HCT116 (cell line): ENCODE results near the gene CDK14.

Experiments used
- EGR1 ChIP-seq: IDR thresholded peaks from 2 replicates; pipeline ENCODE4 v1.6.1; 2012; ENCODE audit warnings: low read depth
- POLR2A ChIP-seq: IDR thresholded peaks from 2 replicates; pipeline ENCODE4 v1.7.0; 2011; ENCODE audit warnings: borderline replicate concordance; ENCODE audit not compliant: insufficient read depth, insufficient read length; ENCODE audit errors: extremely low read depth
- POLR2AphosphoS5 ChIP-seq: IDR thresholded peaks from 2 replicates; pipeline ENCODE4 v1.6.1; 2011; ENCODE audit warnings: mild to moderate bottlenecking, low read depth, low read length, moderate library complexity
- YY1 ChIP-seq: IDR thresholded peaks from 2 replicates; pipeline ENCODE4 v1.6.1; 2011; ENCODE audit warnings: low read length, low read depth, moderate library complexity, mild to moderate bottlenecking; ENCODE audit not compliant: insufficient replicate concordance; ENCODE audit errors: extremely low read depth
- ZNF274 ChIP-seq: fragments of 200-500 bp; sonication (Bioruptor generic); IDR thresholded peaks from 2 replicates; pipeline ENCODE4 v1.6.1; 2014; ENCODE audit warnings: mild to moderate bottlenecking, low read depth, low read length, inconsistent platforms
- TF ChIP-seq, protein P1 (sequence below): IDR thresholded peaks from 2 replicates; pipeline ENCODE4 v1.6.1; 2012
- TF ChIP-seq, protein P2 (sequence below), 3 experiments: fragments of 200-600 bp in 1 of 3; sonication (generic) in 1 of 3; IDR thresholded peaks in 2 of 3; conservative IDR thresholded peaks in 1 of 3; 2 replicates each; pipeline ENCODE4 v1.5.1; 2012 to 2017; ENCODE audit warnings: low read depth in 2 of 3, low read length in 2 of 3, antibody characterized with exemption in 1 of 3, borderline replicate concordance in 1 of 3, control low read depth in 1 of 3, mild to moderate bottlenecking in 1 of 3, mixed read lengths in 1 of 3, mixed run types in 1 of 3, moderate library complexity in 1 of 3; ENCODE audit not compliant: insufficient read depth in 1 of 3
- TF ChIP-seq, protein P3 (sequence below): IDR thresholded peaks from 2 replicates; pipeline ENCODE4 v1.6.1; 2012; ENCODE audit warnings: low read depth

DNA sequence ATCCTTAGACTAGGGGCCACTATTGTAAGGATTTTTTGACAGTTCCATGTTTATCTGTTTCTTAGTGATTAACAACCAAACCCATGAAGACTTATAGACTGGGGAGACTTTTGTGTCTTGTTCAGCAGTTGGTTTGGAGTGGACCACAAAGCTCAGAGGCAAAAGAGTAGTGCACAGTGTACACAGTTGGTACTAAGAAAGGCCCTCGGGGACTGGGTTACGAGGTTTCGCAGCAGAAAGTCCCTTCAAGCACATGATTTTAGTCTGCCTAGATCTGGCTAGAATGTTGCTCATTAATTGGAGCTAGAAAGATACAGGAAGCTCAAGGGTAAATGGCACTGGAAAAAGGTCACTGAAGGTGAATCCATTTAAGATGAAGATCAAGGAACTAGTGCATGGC lies 35.4 kb downstream of the CDK14 start:
- TF ChIP-seq, protein P1, sequence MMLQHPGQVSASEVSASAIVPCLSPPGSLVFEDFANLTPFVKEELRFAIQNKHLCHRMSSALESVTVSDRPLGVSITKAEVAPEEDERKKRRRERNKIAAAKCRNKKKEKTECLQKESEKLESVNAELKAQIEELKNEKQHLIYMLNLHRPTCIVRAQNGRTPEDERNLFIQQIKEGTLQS = no peak
- TF ChIP-seq POLR2AphosphoS5 (no peak), YY1 (no peak), POLR2A (no peak), ZNF274 (no peak), EGR1 (no peak)
- TF ChIP-seq, protein P2, sequence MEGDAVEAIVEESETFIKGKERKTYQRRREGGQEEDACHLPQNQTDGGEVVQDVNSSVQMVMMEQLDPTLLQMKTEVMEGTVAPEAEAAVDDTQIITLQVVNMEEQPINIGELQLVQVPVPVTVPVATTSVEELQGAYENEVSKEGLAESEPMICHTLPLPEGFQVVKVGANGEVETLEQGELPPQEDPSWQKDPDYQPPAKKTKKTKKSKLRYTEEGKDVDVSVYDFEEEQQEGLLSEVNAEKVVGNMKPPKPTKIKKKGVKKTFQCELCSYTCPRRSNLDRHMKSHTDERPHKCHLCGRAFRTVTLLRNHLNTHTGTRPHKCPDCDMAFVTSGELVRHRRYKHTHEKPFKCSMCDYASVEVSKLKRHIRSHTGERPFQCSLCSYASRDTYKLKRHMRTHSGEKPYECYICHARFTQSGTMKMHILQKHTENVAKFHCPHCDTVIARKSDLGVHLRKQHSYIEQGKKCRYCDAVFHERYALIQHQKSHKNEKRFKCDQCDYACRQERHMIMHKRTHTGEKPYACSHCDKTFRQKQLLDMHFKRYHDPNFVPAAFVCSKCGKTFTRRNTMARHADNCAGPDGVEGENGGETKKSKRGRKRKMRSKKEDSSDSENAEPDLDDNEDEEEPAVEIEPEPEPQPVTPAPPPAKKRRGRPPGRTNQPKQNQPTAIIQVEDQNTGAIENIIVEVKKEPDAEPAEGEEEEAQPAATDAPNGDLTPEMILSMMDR (IDR thresholded peaks at IDR 0.05 in 2 of 3, conservative IDR thresholded peaks at IDR 0.05 in 1 of 3; ENCODE audit: borderline replicate concordance in 1 of 3, insufficient read depth in 1 of 3, low read depth in 2 of 3, low read length in 2 of 3) = no peak
- TF ChIP-seq, protein P3, sequence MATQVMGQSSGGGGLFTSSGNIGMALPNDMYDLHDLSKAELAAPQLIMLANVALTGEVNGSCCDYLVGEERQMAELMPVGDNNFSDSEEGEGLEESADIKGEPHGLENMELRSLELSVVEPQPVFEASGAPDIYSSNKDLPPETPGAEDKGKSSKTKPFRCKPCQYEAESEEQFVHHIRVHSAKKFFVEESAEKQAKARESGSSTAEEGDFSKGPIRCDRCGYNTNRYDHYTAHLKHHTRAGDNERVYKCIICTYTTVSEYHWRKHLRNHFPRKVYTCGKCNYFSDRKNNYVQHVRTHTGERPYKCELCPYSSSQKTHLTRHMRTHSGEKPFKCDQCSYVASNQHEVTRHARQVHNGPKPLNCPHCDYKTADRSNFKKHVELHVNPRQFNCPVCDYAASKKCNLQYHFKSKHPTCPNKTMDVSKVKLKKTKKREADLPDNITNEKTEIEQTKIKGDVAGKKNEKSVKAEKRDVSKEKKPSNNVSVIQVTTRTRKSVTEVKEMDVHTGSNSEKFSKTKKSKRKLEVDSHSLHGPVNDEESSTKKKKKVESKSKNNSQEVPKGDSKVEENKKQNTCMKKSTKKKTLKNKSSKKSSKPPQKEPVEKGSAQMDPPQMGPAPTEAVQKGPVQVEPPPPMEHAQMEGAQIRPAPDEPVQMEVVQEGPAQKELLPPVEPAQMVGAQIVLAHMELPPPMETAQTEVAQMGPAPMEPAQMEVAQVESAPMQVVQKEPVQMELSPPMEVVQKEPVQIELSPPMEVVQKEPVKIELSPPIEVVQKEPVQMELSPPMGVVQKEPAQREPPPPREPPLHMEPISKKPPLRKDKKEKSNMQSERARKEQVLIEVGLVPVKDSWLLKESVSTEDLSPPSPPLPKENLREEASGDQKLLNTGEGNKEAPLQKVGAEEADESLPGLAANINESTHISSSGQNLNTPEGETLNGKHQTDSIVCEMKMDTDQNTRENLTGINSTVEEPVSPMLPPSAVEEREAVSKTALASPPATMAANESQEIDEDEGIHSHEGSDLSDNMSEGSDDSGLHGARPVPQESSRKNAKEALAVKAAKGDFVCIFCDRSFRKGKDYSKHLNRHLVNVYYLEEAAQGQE = no peak
